ENCODE measurements around the gene SMAD2.

DNA sequence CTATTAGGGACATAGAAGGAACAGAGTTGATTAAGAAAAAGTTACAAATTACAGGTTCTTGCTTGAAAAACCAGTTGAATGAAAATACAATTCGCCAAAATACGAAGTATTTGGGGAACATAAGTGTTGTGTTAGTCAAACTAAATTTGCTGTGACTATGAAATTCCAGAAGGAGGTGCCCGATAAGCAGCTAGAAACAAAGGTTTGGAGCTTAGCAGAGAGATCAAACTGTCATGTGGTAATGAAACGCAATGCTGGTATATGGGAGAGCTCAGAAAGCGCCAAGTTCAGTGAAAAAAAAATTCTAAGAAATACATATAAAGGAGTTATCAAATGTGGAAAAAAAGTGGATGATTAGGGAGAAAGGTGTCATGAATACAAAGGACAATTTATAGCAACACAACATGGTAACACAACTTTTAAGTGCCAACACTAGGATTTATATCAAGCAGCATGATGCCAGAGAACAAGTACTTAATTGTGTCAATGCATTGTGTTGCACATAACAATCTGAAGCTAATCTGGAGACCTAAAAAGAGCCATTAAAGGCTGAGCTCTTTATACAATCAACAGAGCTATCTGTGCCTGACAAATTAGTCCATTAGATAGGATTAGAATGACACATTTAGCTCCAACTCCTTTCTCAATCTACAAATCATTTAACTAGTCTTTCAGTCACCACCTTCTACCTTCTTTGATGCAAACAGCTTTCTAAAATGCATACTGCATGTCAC is 31.2 kb downstream of the SMAD2 start:
- TF ChIP-seq CTCF (conservative IDR thresholded peaks at IDR 0.05), result no peak
- TF ChIP-seq EZH2 (IDR thresholded peaks at IDR 0.05; ENCODE audit: low read depth), result no peak
